Ramos (cell line): ENCODE data around the gene CCDC141.

Experiments used
- in situ Hi-C: fragments of 300-500 bp; cut with MboI; formaldehyde crosslinking; loops from one replicate; pipeline ENCODE4 v1.14.3; 2022; ENCODE audit warnings: low sequenced_read_pairs; ENCODE audit not compliant: unreplicated experiment

Gene CCDC141

DNA sequence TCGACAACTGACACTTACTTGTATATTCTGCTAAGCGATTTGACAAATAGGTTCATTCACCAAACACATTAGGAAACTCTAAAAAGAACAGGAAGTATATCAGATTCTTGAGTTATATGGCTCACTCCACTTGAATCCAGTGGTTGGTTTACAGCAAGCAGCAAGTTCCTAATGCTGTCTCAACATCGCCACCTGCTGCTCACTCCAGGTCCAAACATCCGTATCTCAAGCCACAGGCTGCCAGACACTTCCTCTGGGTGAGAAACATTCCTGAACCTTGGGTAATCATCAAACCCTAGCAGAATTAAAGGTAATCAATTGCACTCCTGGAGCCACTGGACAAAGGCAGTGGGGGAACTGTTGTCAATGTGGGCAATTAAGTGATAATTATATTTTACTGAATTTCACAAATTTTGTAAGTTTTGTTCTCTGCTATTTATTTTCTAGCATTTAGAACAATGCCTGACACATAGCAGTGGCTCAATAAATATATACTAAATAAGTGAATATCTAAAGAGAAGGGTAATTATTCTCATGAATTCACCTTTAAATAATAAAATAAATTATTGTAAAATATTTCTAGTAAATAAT lies 135.6 kb downstream of the CCDC141 start:
- in situ Hi-C loops: no loop called here

DNA sequence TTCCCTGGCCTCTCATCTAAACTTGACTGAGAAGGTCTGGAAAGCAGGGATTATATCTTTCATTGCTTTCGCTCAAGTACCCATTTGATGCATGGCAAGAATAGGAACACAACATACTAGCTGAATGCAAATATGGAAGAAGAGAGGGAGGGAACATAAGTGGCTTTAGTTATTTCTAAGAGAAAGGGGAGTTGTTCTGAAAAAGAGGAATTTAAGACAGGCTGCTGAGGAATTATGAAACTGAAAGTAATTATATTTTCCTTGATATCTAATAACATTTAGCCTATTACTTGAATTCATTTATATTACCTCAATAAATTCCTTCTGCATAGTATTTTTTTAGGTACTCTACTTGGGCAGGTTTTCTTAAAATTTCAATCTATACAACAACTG lies 136.9 kb downstream of the CCDC141 start:
- in situ Hi-C loops: no loop called here

DNA sequence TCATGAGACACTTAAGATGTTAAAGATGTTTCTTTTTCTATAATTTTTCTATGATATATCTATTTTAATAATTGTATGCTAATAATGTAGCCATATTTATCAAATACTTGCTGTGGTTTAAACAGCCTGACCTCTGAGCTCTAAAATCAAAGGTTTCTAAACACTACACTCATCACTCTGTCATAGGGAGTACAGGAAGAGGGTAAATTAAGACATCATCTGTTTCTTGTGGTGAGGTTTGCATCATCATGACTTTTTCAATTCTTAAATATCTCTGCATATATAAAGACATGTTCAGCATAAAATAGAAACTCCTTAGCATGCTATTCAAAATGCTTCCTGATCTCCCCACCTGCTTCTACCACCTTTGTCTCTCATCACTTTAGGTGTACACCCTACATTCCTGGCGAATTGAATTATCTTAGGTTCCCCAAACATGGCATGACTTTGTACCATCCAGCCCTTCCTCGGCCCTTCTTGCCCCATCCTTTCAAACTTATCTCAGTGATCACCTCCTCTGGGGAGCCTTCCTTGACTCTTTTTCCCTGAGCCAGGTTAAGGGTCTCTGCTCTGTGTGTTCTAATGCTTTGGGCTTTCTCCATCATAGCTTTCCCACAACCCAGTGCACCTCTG lies 137.4 kb downstream of the CCDC141 start:
- in situ Hi-C loops: no loop called here

DNA sequence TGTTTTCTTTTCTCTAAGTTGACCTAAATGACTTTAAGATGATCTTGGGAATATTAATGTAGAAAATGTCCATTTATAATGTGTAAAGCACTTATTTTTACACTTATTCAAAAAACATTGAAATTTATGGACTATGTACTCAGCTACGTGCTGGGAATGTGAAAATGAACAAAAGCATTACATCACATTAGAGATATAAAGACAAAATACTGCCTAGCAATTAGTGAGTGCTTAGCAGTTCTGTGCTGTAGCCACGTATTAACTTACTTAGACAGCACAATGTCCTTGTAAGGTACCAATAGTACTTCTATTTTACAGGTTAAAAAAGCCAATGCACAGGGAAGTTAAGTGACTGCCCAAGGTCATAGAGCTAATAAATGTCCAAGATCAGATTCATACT lies 138.9 kb downstream of the CCDC141 start:
- in situ Hi-C loops: no loop called here

DNA sequence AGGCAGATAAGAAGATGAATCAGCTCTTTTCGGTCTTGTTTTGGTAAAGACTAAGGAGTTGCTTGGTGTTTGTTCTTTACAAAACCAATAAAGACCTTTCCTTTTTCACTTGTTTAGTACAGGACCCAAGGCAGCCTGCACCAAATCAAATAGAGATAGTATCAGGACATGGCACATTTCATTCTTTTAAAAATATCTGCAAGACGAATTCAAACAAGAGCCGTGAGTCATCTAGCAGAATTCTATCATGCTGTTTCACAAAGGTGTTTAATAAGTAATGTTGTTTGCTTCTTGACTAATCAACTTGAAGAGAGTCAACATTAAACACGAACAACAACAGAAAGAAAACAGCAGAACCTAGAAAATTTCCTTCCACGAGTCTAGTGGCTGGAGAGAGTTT lies 139.9 kb downstream of the CCDC141 start:
- in situ Hi-C loops: no loop called here

DNA sequence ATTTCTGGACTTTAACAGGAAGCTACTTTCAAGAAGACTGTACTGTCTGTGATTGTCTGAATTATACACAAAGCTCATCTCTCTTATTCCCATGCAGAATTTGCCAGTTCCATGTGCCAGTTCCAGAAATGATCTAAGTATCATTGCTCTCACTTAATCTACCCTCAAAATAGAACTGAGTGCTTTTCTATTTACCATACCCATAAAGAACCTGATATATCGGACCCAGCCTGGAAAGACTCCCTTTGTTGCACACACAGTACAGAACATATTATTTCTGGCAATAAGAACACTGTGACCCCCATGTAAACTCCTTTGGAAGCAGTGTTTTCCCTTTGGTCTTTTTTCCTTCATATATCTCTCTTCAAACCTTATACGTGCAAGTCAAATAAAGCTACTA lies 140.4 kb downstream of the CCDC141 start:
- in situ Hi-C loops: no loop called here

DNA sequence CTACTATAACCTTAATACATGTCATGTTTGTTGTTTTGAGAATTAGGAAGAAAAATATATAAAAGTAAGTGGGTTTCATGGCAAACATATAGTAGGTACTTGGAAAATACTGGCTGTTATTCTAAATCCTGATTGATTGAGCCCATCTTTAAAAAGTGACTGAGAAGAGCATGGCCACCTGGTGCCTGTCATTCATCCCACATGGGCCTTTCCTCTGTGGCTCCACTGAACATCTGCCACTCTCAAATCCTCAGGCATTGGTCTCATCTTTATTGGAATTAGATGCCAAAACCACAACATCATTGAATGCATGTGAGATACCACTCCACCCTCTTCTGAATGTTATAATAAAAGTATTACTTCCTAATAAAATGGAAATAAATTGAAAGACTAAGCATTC lies 141.1 kb downstream of the CCDC141 start:
- in situ Hi-C loops: no loop called here

DNA sequence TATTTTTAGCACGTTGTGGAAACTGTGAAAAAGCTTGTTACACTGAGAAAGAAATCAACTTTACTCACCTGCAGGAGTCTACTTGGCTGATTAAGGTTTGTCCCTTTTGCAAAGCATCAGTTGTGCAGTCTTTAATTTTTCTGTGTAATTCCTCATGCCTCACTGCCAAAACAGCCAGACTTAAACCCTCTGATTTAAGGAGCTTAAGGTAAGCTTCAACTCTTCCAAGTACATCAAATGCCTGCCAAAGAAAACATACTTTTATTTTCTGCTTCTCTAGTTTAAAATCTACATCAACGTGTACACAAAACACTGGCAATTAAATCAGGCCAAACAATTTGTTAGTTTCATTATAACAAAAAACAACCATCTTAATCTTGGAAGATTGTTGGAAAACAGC lies 144.7 kb downstream of the CCDC141 start:
- in situ Hi-C loops: no loop called here

DNA sequence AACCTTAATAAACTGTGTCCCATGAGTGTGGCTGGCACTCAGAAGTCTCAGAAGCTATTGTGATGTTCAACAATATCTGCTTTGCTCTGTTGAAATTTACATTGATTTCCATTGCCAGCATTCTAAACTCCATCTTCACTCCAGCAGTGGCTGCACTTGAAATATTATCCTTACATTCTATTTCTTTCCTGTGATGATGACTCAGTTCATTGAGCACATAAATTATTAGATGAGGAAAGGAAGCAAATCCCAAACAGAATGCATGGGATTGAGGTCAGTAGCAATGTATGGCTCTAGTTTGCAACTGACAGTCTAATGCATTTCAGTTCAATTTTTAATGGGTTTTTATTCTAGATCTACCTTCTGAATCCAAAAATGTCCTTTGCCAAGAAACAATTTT lies 150.3 kb downstream of the CCDC141 start:
- in situ Hi-C loops: loop anchor here (25.0 kb wide), 1 partner anchor 238 kb away; no protein-coding TSS in a partner anchor

DNA sequence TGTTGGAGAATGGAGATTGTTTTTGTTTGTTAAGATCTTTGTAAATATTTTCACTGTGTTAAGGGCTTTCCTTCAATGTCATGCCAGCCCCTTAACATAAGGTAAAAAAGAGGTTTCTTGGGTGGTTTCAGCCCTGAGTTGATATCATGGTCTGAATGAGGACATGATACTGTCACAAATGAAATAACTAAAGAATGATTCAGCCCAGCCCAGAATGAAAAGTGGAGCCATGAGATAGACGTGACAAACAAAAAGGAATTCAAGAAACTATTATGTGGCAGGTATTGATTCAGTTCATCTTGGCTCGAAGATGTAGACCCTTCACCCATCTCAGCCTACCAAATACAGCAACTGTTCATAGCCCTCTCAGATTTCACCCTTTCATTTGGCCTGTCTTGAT lies 154.1 kb downstream of the CCDC141 start:
- in situ Hi-C loops: loop anchor here (25.0 kb wide), 1 partner anchor 241 kb away; no protein-coding TSS in a partner anchor

DNA sequence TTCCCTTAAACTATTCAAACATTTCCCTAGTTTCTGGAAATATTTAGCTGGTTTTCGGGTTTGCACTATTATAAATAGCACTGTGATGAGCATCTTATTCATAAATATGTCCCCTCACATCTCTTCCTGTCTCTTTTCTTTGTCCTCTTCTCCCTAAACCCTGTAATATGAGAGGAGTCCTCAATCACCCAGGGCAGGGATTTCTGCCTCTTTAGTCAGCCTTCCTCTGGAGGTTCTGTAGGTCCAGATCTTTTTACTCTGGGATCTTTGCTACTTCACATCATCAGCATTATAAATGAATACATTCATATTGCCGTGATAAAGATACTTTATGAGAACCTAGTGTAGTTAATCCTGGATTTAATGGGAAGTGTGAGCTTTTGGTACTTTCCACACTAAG lies 154.8 kb downstream of the CCDC141 start:
- in situ Hi-C loops: loop anchor here (25.0 kb wide), 1 partner anchor 242 kb away; no protein-coding TSS in a partner anchor

DNA sequence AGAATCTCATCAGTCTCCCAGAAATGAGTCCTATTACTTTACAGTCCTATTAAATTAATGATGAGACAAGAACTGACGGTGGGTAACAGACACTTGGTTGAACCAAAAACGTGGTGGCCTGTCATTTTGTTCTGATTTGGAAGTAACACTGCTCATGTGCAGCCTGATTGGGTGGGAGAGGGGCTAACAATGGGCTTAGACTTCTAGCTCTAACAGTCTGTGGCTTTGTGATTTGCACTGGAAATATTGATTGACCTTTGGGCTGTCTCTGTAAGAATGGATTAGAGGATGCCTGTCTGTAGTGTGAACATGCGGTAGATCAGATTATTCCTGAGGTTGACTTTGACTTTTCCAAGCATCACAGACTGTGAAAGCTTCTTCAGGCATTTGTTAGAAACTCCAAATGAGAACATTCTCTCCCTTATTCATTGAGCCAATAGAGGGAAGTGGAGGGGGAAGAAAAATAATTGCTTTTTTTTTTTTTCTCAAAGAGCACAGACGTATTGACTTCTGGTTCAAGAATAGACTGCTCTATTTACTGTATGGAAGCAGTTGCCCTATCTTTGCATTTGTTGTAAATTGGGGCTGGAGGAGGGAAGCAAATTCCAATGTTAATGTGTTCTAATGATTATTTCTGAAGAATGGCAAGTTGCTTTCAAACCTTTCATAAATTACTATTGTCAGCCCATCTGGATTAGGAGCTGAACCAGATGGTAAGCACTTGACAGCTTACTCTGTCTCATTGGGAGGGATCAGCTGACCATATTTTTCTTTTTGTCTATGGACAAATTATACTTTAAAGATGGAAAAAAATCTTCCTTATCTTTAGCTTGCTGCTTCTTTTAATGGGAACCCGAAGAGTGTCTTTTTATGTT lies 156.9 kb downstream of the CCDC141 start:
- in situ Hi-C loops: loop anchor here (25.0 kb wide), 1 partner anchor 244 kb away; no protein-coding TSS in a partner anchor

DNA sequence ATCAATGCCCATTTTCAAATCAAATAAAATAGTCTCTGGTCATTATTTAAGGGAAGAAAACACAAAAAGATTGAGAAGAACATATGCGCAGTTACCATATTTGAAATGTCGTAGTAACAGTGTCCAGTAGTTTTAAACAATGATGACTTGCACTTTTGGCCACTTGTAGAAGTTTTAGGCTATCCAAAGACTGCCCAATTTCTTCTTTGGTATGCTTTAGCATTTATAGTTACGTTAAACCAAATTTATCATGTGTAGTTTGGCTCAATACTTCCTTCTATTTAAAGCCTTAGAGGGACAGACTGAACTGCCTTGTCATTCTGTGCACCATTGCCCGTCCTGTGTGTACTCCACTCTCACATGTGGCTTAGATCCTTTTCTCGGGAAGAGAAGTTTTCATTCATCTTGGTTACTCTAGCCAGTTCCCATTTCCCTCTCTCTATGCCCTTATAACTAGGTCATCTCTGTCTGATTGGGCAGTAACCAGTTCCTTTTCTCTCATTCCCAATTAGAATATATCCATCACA lies 157.9 kb downstream of the CCDC141 start:
- in situ Hi-C loops: loop anchor here (25.0 kb wide), 1 partner anchor 245 kb away; no protein-coding TSS in a partner anchor

DNA sequence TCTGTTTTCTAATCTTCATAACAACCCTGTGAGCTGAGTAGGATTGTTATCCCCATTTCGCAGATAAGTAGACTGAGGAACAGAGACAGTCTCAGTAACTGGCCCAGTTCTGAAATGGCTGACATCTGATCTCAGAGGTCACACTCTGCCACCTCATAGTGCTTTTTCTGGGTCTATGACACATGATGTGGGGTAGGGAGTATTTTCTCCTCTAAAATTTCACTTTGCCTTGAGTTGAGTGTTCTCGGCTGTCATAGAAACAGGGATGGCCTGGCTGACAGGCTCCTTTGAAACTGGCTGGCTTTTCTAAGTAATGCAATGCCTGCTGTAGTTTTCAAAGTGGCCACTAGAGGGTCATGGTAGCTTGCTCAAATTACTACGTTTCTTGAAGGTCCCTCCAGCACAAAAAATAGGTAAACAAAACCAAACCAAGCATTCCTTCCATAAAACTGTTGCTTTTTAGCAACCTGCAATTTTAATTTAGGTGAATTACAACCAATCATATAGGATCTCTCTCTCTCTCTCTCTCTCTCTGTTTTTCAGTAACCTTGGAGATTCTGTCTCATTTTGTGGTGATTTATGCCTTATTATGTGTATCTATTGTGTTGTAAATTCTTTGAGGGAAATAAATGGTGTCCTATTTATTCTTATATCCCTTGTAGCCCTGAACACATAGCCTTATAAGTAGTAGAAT lies 158.5 kb downstream of the CCDC141 start:
- in situ Hi-C loops: loop anchor here (25.0 kb wide), 1 partner anchor 246 kb away; no protein-coding TSS in a partner anchor

DNA sequence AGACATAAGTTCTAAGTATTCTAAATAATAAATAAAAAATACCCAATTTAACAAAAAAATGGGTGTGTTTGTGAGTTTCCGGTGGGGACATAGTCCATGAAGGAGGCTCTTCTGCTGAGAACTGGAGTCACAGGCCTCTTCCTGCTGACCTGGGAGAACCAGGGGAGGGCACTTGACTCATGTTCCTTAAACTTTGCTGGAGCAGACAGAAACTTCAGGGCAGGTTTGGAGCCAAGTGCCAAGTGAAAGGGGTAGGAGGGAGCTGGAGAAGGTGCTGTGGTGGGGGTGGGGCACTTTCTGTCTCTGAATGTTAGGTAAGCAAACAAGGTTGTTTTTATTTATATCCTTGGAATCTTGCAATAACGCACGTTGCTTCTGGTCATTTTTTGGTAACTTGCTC lies 163.9 kb downstream of the CCDC141 start:
- in situ Hi-C loops: loop anchor here (25.0 kb wide), 1 partner anchor 251 kb away; no protein-coding TSS in a partner anchor

DNA sequence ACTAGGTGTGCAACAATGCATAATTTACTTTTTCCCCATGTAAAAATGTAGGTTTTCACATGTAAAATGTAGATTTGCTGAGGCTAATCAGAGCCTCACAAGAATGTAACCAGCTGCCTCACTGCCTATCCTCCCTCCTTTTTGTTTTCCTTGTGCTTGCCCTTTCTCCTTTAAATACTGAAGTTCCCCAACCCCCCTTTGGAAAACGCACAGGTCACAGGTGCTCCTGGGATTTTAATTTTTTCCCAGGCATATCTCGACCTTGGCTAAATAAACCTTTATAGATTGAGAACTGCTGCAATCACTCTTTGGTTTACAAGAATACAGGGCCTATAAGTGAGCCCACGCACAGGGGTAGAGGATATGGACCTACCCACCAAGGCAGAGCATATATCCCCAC lies 165.5 kb downstream of the CCDC141 start:
- in situ Hi-C loops: loop anchor here (25.0 kb wide), 1 partner anchor 253 kb away; no protein-coding TSS in a partner anchor

DNA sequence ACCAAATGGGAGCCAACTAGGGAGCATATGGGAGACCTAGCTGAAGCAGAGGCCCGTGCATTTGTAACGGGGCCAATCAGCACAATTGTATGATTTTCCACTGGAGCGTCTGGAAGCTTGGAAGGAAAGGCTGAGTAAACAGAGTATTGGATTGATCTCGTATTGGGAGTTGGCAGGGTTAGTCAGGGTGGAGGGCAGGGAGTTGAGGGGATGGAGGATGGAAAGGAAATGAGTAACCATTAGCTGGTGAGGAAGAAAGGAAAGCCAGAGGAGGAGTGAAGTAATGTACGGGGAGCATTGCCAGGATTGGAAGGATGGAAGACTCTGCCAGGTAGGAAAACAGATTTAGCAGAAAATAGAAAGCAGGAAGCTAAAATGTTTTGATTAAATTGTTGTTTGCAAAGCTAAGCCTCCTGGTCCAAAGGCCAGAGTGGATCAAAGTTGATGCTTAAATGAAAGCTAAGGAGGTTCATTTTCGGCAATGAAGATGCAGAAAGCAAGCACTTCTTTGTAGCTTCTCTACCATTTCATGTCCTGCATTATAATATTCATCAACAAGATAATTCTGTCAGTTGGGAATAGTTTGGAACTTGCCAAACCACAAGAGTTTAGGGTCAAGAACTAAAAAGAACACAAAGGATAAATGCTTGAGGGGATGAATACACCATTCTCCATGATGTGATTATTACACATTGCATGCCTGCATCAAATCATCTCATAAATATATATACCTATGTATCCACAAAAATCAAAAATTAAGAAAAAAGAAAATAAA lies 167.1 kb downstream of the CCDC141 start:
- in situ Hi-C loops: loop anchor here (25.0 kb wide), 1 partner anchor 254 kb away; no protein-coding TSS in a partner anchor

DNA sequence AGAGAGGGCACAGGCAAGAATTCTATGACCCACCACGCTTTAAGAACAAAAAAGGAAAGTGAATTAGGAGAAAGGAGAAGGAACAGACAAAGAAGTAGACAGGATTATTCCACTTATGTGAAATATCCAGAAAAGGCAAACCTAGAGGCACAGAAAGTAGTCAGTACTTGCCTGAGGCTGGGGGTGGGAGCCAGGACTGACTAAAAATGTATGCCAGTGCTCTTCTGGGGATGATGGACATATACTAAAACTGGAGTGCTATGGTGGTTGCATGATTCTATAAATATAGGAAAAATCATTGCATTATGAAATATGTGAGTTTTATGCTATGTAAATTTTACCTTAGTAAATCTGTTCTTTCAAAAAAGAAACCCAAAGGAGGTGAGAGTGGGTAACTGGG lies 168.9 kb downstream of the CCDC141 start:
- in situ Hi-C loops: loop anchor here (25.0 kb wide), 1 partner anchor 256 kb away; no protein-coding TSS in a partner anchor

DNA sequence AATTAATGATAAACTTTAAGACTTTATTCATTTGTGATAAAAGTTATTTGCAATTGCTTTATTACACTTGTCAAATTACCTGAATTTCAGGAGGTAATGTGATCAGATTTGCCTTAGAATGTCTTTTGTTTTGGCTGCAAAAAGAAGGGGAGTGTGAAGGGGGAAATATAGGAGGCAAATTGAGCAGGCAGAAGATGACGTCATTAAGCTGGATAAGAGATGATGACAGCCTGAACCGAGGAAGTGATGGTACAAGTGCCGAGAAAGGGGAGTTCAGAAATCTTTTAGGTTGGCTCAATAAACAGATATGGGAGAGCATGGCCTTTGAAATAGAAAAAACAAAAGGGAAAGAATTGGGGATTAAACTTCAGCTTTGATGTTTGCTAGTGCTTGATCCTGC lies 169.7 kb downstream of the CCDC141 start:
- in situ Hi-C loops: loop anchor here (25.0 kb wide), 1 partner anchor 257 kb away; no protein-coding TSS in a partner anchor
